ENCODE data around the gene NFYA. TPM values are rescaled to one million over a fixed set of nuclear protein-coding genes. Genes with fewer than 3 reads are reported as not detected.

Gene NFYA
- total and polyA plus RNA-seq, 2 of the 13 experiments (the other 11 are each of a cell fraction or from before 2014, with no cell fraction given): 16.0 to 22.9 TPM

- TF ChIP-seq, protein P1, sequence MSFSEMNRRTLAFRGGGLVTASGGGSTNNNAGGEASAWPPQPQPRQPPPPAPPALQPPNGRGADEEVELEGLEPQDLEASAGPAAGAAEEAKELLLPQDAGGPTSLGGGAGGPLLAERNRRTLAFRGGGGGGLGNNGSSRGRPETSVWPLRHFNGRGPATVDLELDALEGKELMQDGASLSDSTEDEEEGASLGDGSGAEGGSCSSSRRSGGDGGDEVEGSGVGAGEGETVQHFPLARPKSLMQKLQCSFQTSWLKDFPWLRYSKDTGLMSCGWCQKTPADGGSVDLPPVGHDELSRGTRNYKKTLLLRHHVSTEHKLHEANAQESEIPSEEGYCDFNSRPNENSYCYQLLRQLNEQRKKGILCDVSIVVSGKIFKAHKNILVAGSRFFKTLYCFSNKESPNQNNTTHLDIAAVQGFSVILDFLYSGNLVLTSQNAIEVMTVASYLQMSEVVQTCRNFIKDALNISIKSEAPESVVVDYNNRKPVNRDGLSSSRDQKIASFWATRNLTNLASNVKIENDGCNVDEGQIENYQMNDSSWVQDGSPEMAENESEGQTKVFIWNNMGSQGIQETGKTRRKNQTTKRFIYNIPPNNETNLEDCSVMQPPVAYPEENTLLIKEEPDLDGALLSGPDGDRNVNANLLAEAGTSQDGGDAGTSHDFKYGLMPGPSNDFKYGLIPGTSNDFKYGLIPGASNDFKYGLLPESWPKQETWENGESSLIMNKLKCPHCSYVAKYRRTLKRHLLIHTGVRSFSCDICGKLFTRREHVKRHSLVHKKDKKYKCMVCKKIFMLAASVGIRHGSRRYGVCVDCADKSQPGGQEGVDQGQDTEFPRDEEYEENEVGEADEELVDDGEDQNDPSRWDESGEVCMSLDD (CRISPR knock-in tag; IDR thresholded peaks at IDR 0.05; ENCODE audit: borderline replicate concordance): 0 out of 2 replicates have a peak, but pooled peaks have one; percentile 36
- no peak for TF ChIP-seq ZNF713 (CRISPR knock-in tag; IDR thresholded peaks at IDR 0.05)
- TF ChIP-seq ISL2 (CRISPR knock-in tag; IDR thresholded peaks at IDR 0.05): peak; percentile 21; the same call in 1 of the 2 replicates
- TF ChIP-seq ZFP1 (CRISPR knock-in tag; IDR thresholded peaks at IDR 0.05): peak; percentile 23; the same call in 1 of the 2 replicates
- TF ChIP-seq TOPORS (CRISPR knock-in tag; IDR thresholded peaks at IDR 0.05): peak; percentile 43; the same call in 1 of the 2 replicates
- TF ChIP-seq ZFP62 (CRISPR knock-in tag; IDR thresholded peaks at IDR 0.05): peak; percentile 13; the same call in 1 of the 2 replicates
- peak; percentile 67 for TF ChIP-seq THAP11 (CRISPR knock-in tag; IDR thresholded peaks at IDR 0.05)
- no peak for TF ChIP-seq TARDBP (CRISPR knock-in tag; IDR thresholded peaks at IDR 0.05)
- no peak for TF ChIP-seq BRCA1 (CRISPR knock-in tag; IDR thresholded peaks at IDR 0.05)
- TF ChIP-seq, protein P2, sequence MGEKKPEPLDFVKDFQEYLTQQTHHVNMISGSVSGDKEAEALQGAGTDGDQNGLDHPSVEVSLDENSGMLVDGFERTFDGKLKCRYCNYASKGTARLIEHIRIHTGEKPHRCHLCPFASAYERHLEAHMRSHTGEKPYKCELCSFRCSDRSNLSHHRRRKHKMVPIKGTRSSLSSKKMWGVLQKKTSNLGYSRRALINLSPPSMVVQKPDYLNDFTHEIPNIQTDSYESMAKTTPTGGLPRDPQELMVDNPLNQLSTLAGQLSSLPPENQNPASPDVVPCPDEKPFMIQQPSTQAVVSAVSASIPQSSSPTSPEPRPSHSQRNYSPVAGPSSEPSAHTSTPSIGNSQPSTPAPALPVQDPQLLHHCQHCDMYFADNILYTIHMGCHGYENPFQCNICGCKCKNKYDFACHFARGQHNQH (CRISPR knock-in tag; IDR thresholded peaks at IDR 0.05): peak; percentile 16; the same call in 1 of the 2 replicates
- TF ChIP-seq, protein P3, sequence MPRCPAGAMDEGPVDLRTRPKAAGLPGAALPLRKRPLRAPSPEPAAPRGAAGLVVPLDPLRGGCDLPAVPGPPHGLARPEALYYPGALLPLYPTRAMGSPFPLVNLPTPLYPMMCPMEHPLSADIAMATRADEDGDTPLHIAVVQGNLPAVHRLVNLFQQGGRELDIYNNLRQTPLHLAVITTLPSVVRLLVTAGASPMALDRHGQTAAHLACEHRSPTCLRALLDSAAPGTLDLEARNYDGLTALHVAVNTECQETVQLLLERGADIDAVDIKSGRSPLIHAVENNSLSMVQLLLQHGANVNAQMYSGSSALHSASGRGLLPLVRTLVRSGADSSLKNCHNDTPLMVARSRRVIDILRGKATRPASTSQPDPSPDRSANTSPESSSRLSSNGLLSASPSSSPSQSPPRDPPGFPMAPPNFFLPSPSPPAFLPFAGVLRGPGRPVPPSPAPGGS (CRISPR knock-in tag; IDR thresholded peaks at IDR 0.05): no peak; the same call in 1 of the 2 replicates
- TF ChIP-seq ZNF230 (CRISPR knock-in tag; IDR thresholded peaks at IDR 0.05): no peak
- no peak; the same call in 1 of the 2 replicates for TF ChIP-seq ZNF83 (CRISPR knock-in tag; IDR thresholded peaks at IDR 0.05; ENCODE audit: borderline replicate concordance)
- TF ChIP-seq, protein P4, sequence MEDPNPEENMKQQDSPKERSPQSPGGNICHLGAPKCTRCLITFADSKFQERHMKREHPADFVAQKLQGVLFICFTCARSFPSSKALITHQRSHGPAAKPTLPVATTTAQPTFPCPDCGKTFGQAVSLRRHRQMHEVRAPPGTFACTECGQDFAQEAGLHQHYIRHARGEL (CRISPR knock-in tag; IDR thresholded peaks at IDR 0.05): 0 out of 2 replicates have a peak, but pooled peaks have one; percentile 17
- TF ChIP-seq HOXD1 (CRISPR knock-in tag; IDR thresholded peaks at IDR 0.05): 0 out of 2 replicates have a peak, but pooled peaks have one; percentile 38
- TF ChIP-seq ZFY (CRISPR knock-in tag; IDR thresholded peaks at IDR 0.05): peak; percentile 95
- TF ChIP-seq, protein P5, sequence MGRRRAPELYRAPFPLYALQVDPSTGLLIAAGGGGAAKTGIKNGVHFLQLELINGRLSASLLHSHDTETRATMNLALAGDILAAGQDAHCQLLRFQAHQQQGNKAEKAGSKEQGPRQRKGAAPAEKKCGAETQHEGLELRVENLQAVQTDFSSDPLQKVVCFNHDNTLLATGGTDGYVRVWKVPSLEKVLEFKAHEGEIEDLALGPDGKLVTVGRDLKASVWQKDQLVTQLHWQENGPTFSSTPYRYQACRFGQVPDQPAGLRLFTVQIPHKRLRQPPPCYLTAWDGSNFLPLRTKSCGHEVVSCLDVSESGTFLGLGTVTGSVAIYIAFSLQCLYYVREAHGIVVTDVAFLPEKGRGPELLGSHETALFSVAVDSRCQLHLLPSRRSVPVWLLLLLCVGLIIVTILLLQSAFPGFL (CRISPR knock-in tag; IDR thresholded peaks at IDR 0.05): peak; percentile 95
- peak; percentile 51; the same call in 1 of the 2 replicates for TF ChIP-seq GATAD2A (CRISPR knock-in tag; IDR thresholded peaks at IDR 0.05)
- TF ChIP-seq ZNF510 (CRISPR knock-in tag; IDR thresholded peaks at IDR 0.05; ENCODE audit: low read depth): no peak
- TF ChIP-seq HINFP (CRISPR knock-in tag; IDR thresholded peaks at IDR 0.05; ENCODE audit: low read depth): no peak; the same call in 1 of the 2 replicates
- peak; percentile 92 for TF ChIP-seq POLR2AphosphoS5 (IDR thresholded peaks at IDR 0.05; ENCODE audit: low read depth, low read length)
- no peak; the same call in 1 of the 2 replicates for TF ChIP-seq ZNF12 (CRISPR knock-in tag; IDR thresholded peaks at IDR 0.05)
Observed at GRCh38 chr6:41073203-41073967, 611 bp downstream of the NFYA start (continued).
